Endothelial cell of umbilical vein (primary cell): Measurements from ENCODE around the gene ADAMTSL3. TPM values are rescaled to one million over a fixed set of nuclear protein-coding genes. Genes with fewer than 3 reads are reported as not detected.

Source experiments
- BruUV-seq: library from RNA; stranded (reverse); fragments of 400-500 nt; replicated peaks from 2 replicates; lab custom pipeline; 2021; lab: Mats Ljungman, UMichigan
- CTCF ChIA-PET: fragments of 300-600, 350-600 bp; sonication (Branson Sonifier 250); formaldehyde crosslinking; loops from one replicate; lab custom pipeline; 2021; ENCODE audit warnings: antibody characterized with exemption, inconsistent platforms; lab: Charles Lee
- POLR2A ChIA-PET: fragments of 300-600, 350-600 bp; sonication (Branson Sonifier 250); formaldehyde crosslinking; loops from one replicate; lab custom pipeline; 2021; ENCODE audit warnings: antibody characterized with exemption, inconsistent platforms; lab: Charles Lee
- DNase-seq: peaks from one replicate; pipeline ENCODE4 v3.0.0-alpha.2; 2011; ENCODE audit warnings: low read depth, low spot score
- FAIRE-seq: peaks from 2 replicates; lab custom pipeline; 2011; peaks lifted over from hg19 to GRCh38; lab: Jason Lieb, UNC
- H2AFZ ChIP-seq: 2 replicates; pipeline ENCODE4 v1.6.0; 2012; ENCODE audit warnings: low read depth, low read length, control low read depth, inconsistent platforms
- H3K27ac ChIP-seq: 2 replicates; pipeline ENCODE4 v1.5.1; 2011; ENCODE audit warnings: low read depth, mild to moderate bottlenecking, control low read depth, low read length, moderate library complexity; ENCODE audit not compliant: insufficient read depth
- H3K27me3 ChIP-seq, 2 experiments: 2 replicates each; pipeline versions ENCODE4 v1.6.0 to v1.6.1; 2011; ENCODE audit warnings: low read length in 2 of 2, mixed read lengths in 1 of 2; ENCODE audit not compliant: control insufficient read depth in 2 of 2, insufficient read depth in 2 of 2
- H3K36me3 ChIP-seq, 2 experiments: 2 replicates in 1 of 2; 3 replicates in 1 of 2; pipeline ENCODE4 v1.5.1; 2011; ENCODE audit warnings: low read length in 2 of 2, mild to moderate bottlenecking in 1 of 2, moderate library complexity in 1 of 2; ENCODE audit not compliant: control insufficient read depth in 2 of 2, insufficient read depth in 2 of 2; ENCODE audit errors: extremely low read depth in 1 of 2
- H3K4me1 ChIP-seq: 3 replicates; pipeline ENCODE4 v1.5.1; 2011; ENCODE audit warnings: mild to moderate bottlenecking, low read length; ENCODE audit not compliant: control insufficient read depth, insufficient read depth; ENCODE audit errors: extremely low read depth
- H3K4me2 ChIP-seq: 2 replicates; pipeline ENCODE4 v1.6.1; 2011; ENCODE audit warnings: low read length, control low read depth, mixed read lengths; ENCODE audit not compliant: insufficient read depth
- H3K4me3 ChIP-seq, 3 experiments: fragments of 200-600 bp in 1 of 3; sonication (generic), shearing (Covaris generic) in 1 of 3; replicated peaks in 1 of 3; 2 replicates each; pipeline ENCODE4 v1.5.1; 2011 to 2016; ENCODE audit warnings: control low read depth in 3 of 3, low read length in 3 of 3, mild to moderate bottlenecking in 2 of 3, inconsistent platforms in 1 of 3, low read depth in 1 of 3, moderate library complexity in 1 of 3; ENCODE audit not compliant: insufficient read depth in 1 of 3
- H3K79me2 ChIP-seq: 2 replicates; pipeline ENCODE4 v1.6.0; 2012; ENCODE audit warnings: low read length, inconsistent platforms; ENCODE audit not compliant: control insufficient read depth, insufficient read depth
- H3K9ac ChIP-seq: replicated peaks from 2 replicates; pipeline ENCODE3; 2011; ENCODE audit warnings: low read length, control low read depth; ENCODE audit not compliant: insufficient read depth; ENCODE audit errors: extremely low read depth
- H3K9me1 ChIP-seq: replicated peaks from 3 replicates; pipeline ENCODE4 v1.6.0; 2011; ENCODE audit warnings: mild to moderate bottlenecking, low read length; ENCODE audit not compliant: control insufficient read depth, insufficient read depth; ENCODE audit errors: extremely low read depth
- H3K9me3 ChIP-seq: replicated peaks from 2 replicates; pipeline ENCODE4 v1.5.1; 2012; ENCODE audit warnings: low read length, inconsistent platforms; ENCODE audit not compliant: control insufficient read depth, insufficient read depth
- H4K20me1 ChIP-seq: replicated peaks from 2 replicates; pipeline ENCODE3; 2011; ENCODE audit warnings: mild to moderate bottlenecking, low read length; ENCODE audit not compliant: control insufficient read depth, insufficient read depth; ENCODE audit errors: extremely low read depth
- EZH2 ChIP-seq: IDR thresholded peaks from 2 replicates; pipeline ENCODE4 v1.6.1; 2012; ENCODE audit warnings: borderline replicate concordance, low read depth, mild to moderate bottlenecking, moderate library complexity, low read length, inconsistent platforms; ENCODE audit not compliant: severe bottlenecking
- FOS ChIP-seq: IDR thresholded peaks from 2 replicates; pipeline ENCODE4 v1.6.1; 2011; ENCODE audit warnings: mild to moderate bottlenecking, low read length, moderate library complexity, borderline replicate concordance; ENCODE audit not compliant: insufficient read depth
- GATA2 ChIP-seq: IDR thresholded peaks from 2 replicates; pipeline ENCODE4 v1.7.0; 2011; ENCODE audit warnings: low read depth, mild to moderate bottlenecking, moderate library complexity, mixed read lengths, low read length; ENCODE audit not compliant: insufficient read length, insufficient read depth
- JUN ChIP-seq: IDR thresholded peaks from 2 replicates; pipeline ENCODE4 v1.6.1; 2011; ENCODE audit warnings: borderline replicate concordance, low read depth; ENCODE audit not compliant: insufficient read length, insufficient read depth
- MYC ChIP-seq: IDR thresholded peaks from one replicate; pipeline ENCODE4 v1.6.1; 2011; ENCODE audit warnings: mild to moderate bottlenecking, low read depth, low read length
- POLR2A ChIP-seq: IDR thresholded peaks from 2 replicates; pipeline ENCODE4 v1.6.1; 2012; ENCODE audit warnings: low read depth, mild to moderate bottlenecking, control low read depth, low read length
- POLR2AphosphoS5 ChIP-seq: IDR thresholded peaks from 2 replicates; pipeline ENCODE4 v1.6.1; 2012; ENCODE audit warnings: low read depth, mild to moderate bottlenecking, control low read depth, low read length, moderate library complexity; ENCODE audit not compliant: insufficient read depth
- dilution Hi-C: fragments of 300-500 bp; cut with MboI; formaldehyde crosslinking; loops from one replicate; pipeline ENCODE4 v1.15.0; 2019; ENCODE audit warnings: low sequenced_read_pairs; ENCODE audit not compliant: extremely low pct_ligation_motif_present
- intact Hi-C: fragments of 100-400 bp; cut with micrococcal nuclease; formaldehyde crosslinking; loops from one replicate; pipeline ENCODE4 v1.10.0; 2022
- polyA plus RNA-seq, 4 experiments: library from polyadenylated mRNA; depleted of rRNA in 3 of 4; stranded (reverse) in 3 of 4; unstranded in 1 of 4; fragments of >200 nt; gene quantifications; 2 replicates each; pipeline versions ENCODE4 v1.2.1 to v1.2.3, GENCODE V29; 2011 to 2012; ENCODE audit warnings: missing spikeins in 1 of 4
- total RNA-seq: library from RNA; stranded (reverse); gene quantifications from 2 replicates; pipeline ENCODE4 v1.2.3, GENCODE V29; 2021
- TF ChIP-seq, protein P1 (sequence below), 2 donors: IDR thresholded peaks; 1 replicate in 1 of 2; 2 replicates in 1 of 2; pipeline ENCODE4 v1.5.1; 2011; ENCODE audit warnings: low read length in 2 of 2, mild to moderate bottlenecking in 2 of 2, moderate library complexity in 2 of 2, control low read depth in 1 of 2, inconsistent platforms in 1 of 2, low read depth in 1 of 2; ENCODE audit not compliant: insufficient read depth in 1 of 2; ENCODE audit errors: extremely low read depth in 1 of 2
- TF ChIP-seq, protein P2 (sequence below): IDR thresholded peaks from 2 replicates; pipeline ENCODE4 v1.6.1; 2011; ENCODE audit not compliant: insufficient read depth, insufficient read length

The ADAMTSL3 gene
- total and polyA plus RNA-seq, 2 donors (not counting 3 experiments of a cell fraction or from before 2014, with no cell fraction given) = not detected

DNA sequence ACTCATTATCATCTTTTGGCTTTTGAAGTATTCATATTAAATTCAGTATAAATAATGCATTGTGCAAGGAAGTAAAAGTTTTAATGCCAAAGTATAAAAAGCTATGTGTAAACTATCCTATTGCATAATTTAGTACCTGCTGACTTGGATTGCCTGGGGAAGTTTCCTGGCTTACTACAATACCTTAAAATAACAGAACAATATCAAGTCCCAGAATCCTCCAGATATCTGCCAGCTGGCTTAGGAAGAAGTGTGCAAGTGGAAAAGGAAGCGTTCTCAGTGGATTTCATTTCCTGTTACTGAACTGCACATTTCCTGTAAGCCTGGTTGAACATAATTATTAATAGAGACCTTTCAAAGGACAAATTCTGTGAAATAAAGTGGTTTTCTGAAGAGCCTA is 236.7 kb downstream of the ADAMTSL3 start:
- Histone ChIP-seq H3K9ac (no peak overlapping the region), H3K4me1 (no peaks in the 10 kb centered on the region), H3K27me3 (no peaks in the 10 kb centered on the region), H3K4me2 (no peak overlapping the region), H3K79me2 (no peaks in the 10 kb centered on the region), H3K4me3 (no peak overlapping the region), H3K27ac (no peak overlapping the region), H4K20me1 (no peaks in the 10 kb centered on the region), H3K9me1 (no peaks in the 10 kb centered on the region), H2AFZ (no peak overlapping the region), H3K9me3 (no peaks in the 10 kb centered on the region), H3K36me3 (no peaks in the 10 kb centered on the region)
- no TSS peak for BruUV-seq
- ChIA-PET POLR2A (no interaction called here), CTCF (no interaction called here)
- no peak for TF ChIP-seq POLR2AphosphoS5
- TF ChIP-seq GATA2 = no peak
- TF ChIP-seq, protein P1, sequence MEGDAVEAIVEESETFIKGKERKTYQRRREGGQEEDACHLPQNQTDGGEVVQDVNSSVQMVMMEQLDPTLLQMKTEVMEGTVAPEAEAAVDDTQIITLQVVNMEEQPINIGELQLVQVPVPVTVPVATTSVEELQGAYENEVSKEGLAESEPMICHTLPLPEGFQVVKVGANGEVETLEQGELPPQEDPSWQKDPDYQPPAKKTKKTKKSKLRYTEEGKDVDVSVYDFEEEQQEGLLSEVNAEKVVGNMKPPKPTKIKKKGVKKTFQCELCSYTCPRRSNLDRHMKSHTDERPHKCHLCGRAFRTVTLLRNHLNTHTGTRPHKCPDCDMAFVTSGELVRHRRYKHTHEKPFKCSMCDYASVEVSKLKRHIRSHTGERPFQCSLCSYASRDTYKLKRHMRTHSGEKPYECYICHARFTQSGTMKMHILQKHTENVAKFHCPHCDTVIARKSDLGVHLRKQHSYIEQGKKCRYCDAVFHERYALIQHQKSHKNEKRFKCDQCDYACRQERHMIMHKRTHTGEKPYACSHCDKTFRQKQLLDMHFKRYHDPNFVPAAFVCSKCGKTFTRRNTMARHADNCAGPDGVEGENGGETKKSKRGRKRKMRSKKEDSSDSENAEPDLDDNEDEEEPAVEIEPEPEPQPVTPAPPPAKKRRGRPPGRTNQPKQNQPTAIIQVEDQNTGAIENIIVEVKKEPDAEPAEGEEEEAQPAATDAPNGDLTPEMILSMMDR (IDR thresholded peaks at IDR 0.05; ENCODE audit: extremely low read depth in 1 of 2, insufficient read depth in 1 of 2, low read depth in 1 of 2, low read length in 2 of 2) = no peak
- no peak for TF ChIP-seq EZH2
- no peak for TF ChIP-seq JUN
- TF ChIP-seq MYC = no peak
- TF ChIP-seq, protein P2, sequence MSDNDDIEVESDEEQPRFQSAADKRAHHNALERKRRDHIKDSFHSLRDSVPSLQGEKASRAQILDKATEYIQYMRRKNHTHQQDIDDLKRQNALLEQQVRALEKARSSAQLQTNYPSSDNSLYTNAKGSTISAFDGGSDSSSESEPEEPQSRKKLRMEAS = no peak
- TF ChIP-seq POLR2A = no peak
- no peak for TF ChIP-seq FOS
- intact Hi-C loops (no loop called here), dilution Hi-C loops (no loop called here)
- DNase-seq (peak; percentile 2), FAIRE-seq (no peak)
